SK-N-SH treated with all-trans-retinoic acid at 6 μM for 48 hours (cell line): ENCODE data around the gene MAP3K2.

Source experiments
- ATAC-seq: fragments of 200-7000 bp; cut with Tn5 transposase; 3 replicates; pipeline ENCODE4 v1.9.1; 2020; ENCODE audit warnings: mild to moderate bottlenecking, moderate library complexity
- ARNTL ChIP-seq: fragments of 450-650 bp; formaldehyde crosslinking; IDR thresholded peaks from 2 replicates; pipeline ENCODE4 v1.5.0; 2020; ENCODE audit warnings: low read depth, mild to moderate bottlenecking, moderate library complexity, borderline replicate concordance
- BACH2 ChIP-seq: fragments of 250-450 bp; sonication (Bioruptor Pico); IDR thresholded peaks from 2 replicates; pipeline ENCODE4 v1.9.0; 2021; ENCODE audit warnings: mild to moderate bottlenecking, borderline replicate concordance
- CREB5 ChIP-seq: fragments of 250-450 bp; sonication (Bioruptor Pico); IDR thresholded peaks from 2 replicates; pipeline ENCODE4 v1.5.1; 2020; ENCODE audit warnings: low read depth, mild to moderate bottlenecking, moderate library complexity
- CSDC2 ChIP-seq: fragments of 250-450 bp; sonication (Bioruptor Pico); IDR thresholded peaks from 2 replicates; pipeline ENCODE4 v1.5.0; 2020; ENCODE audit warnings: mild to moderate bottlenecking, moderate library complexity
- CSRNP3 ChIP-seq: fragments of 250-450 bp; sonication (Bioruptor Pico); IDR thresholded peaks from 2 replicates; pipeline ENCODE4 v1.5.1; 2021; ENCODE audit warnings: mild to moderate bottlenecking, moderate library complexity
- ESRRG ChIP-seq: fragments of 250-450 bp; sonication (Bioruptor Pico); IDR thresholded peaks from 2 replicates; pipeline ENCODE4 v1.6.1; 2021; ENCODE audit warnings: mild to moderate bottlenecking
- GLIS3 ChIP-seq: fragments of 250-450 bp; sonication (Bioruptor Pico); IDR thresholded peaks from 2 replicates; pipeline ENCODE4 v1.5.0; 2020; ENCODE audit warnings: mild to moderate bottlenecking, moderate library complexity
- ISL1 ChIP-seq: fragments of 250-450 bp; sonication (Bioruptor Pico); IDR thresholded peaks from 2 replicates; pipeline ENCODE4 v2.1.2; 2022; ENCODE audit warnings: mild to moderate bottlenecking, moderate library complexity
- OSR1 ChIP-seq: fragments of 250-450 bp; sonication (Bioruptor Pico); IDR thresholded peaks from 2 replicates; pipeline ENCODE4 v1.8.0; 2022; ENCODE audit warnings: moderate library complexity, mild to moderate bottlenecking, inconsistent platforms
- POU6F1 ChIP-seq: fragments of 250-450 bp; sonication (Bioruptor Pico); IDR thresholded peaks from 2 replicates; pipeline ENCODE4 v1.8.0; 2021; ENCODE audit warnings: low read depth, mild to moderate bottlenecking, moderate library complexity, borderline replicate concordance
- PPARA ChIP-seq: fragments of 250-450 bp; sonication (Bioruptor Pico); IDR thresholded peaks from 2 replicates; pipeline ENCODE4 v1.5.0; 2020; ENCODE audit warnings: mild to moderate bottlenecking, borderline replicate concordance
- RARB ChIP-seq: fragments of 250-450 bp; sonication (Bioruptor Pico); IDR thresholded peaks from 2 replicates; pipeline ENCODE4 v1.8.0; 2021; ENCODE audit warnings: mild to moderate bottlenecking, moderate library complexity
- SNAI2 ChIP-seq: fragments of 250-450 bp; sonication (Bioruptor Pico); IDR thresholded peaks from 2 replicates; pipeline ENCODE4 v1.5.0; 2020; ENCODE audit warnings: mild to moderate bottlenecking, moderate library complexity
- TCF4 ChIP-seq: fragments of 250-450 bp; sonication (Bioruptor Pico); IDR thresholded peaks from 2 replicates; pipeline ENCODE4 v1.8.0; 2021; ENCODE audit warnings: mild to moderate bottlenecking, moderate library complexity, borderline replicate concordance
- TOX ChIP-seq: fragments of 250-450 bp; sonication (Bioruptor Pico); IDR thresholded peaks from 2 replicates; pipeline ENCODE4 v1.8.0; 2021; ENCODE audit warnings: mild to moderate bottlenecking, moderate library complexity, borderline replicate concordance
- TSHZ2 ChIP-seq: fragments of 250-450 bp; sonication (Bioruptor Pico); IDR thresholded peaks from 2 replicates; pipeline ENCODE4 v1.5.0; 2020; ENCODE audit warnings: mild to moderate bottlenecking, moderate library complexity
- ZC3H10 ChIP-seq: fragments of 250-450 bp; sonication (Bioruptor Pico); IDR thresholded peaks from 2 replicates; pipeline ENCODE4 v1.5.1; 2021; ENCODE audit warnings: mild to moderate bottlenecking, moderate library complexity
- ZFP3 ChIP-seq: fragments of 250-450 bp; sonication (Bioruptor Pico); IDR thresholded peaks from 2 replicates; pipeline ENCODE4 v1.5.0; 2020; ENCODE audit warnings: mild to moderate bottlenecking, moderate library complexity
- ZFP30 ChIP-seq: fragments of 450-650 bp; formaldehyde crosslinking; IDR thresholded peaks from 2 replicates; pipeline ENCODE4 v1.5.0; 2022; ENCODE audit warnings: mild to moderate bottlenecking, moderate library complexity
- ZNF565 ChIP-seq: fragments of 450-650 bp; formaldehyde crosslinking; conservative IDR thresholded peaks from 2 replicates; pipeline ENCODE4 v1.5.0; 2020; ENCODE audit warnings: low read depth, mild to moderate bottlenecking, moderate library complexity
- ZNF70 ChIP-seq: fragments of 450-650 bp; formaldehyde crosslinking; IDR thresholded peaks from 2 replicates; pipeline ENCODE4 v1.5.0; 2020; ENCODE audit warnings: mild to moderate bottlenecking, moderate library complexity
- ZNF8 ChIP-seq: fragments of 450-650 bp; formaldehyde crosslinking; IDR thresholded peaks from 2 replicates; pipeline ENCODE4 v1.5.0; 2020; ENCODE audit warnings: mild to moderate bottlenecking, moderate library complexity

The MAP3K2 gene

GRCh38 chr2:127381762-127382161 lies 6.0 kb downstream of the MAP3K2 start:
- TF ChIP-seq ZNF8: no peak
- no peak for TF ChIP-seq SNAI2
- no peak for TF ChIP-seq CSDC2 (CRISPR knock-in tag)
- TF ChIP-seq BACH2 (CRISPR knock-in tag): no peak
- TF ChIP-seq ZC3H10: no peak
- no peak for TF ChIP-seq ESRRG (CRISPR knock-in tag)
- TF ChIP-seq GLIS3: no peak
- no peak for TF ChIP-seq ZFP3
- no peak for TF ChIP-seq ZFP30 (CRISPR knock-in tag)
- TF ChIP-seq RARB (CRISPR knock-in tag): no peak
- TF ChIP-seq ZNF565 (CRISPR knock-in tag): no peak
- no peak for TF ChIP-seq POU6F1 (CRISPR knock-in tag)
- TF ChIP-seq OSR1 (CRISPR knock-in tag): no peak
- TF ChIP-seq ISL1 (CRISPR knock-in tag): no peak
- TF ChIP-seq TOX (CRISPR knock-in tag): no peak
- no peak for TF ChIP-seq CREB5
- TF ChIP-seq CSRNP3 (CRISPR knock-in tag): no peak
- no peak for TF ChIP-seq TCF4 (CRISPR knock-in tag)
- TF ChIP-seq ARNTL (CRISPR knock-in tag): no peak
- no peak for ATAC-seq

- no peak for ATAC-seq
- TF ChIP-seq POU6F1 (CRISPR knock-in tag) (no peak), SNAI2 (no peak), TSHZ2 (CRISPR knock-in tag) (no peak), ZNF565 (CRISPR knock-in tag) (no peak), ESRRG (CRISPR knock-in tag) (no peak), BACH2 (CRISPR knock-in tag) (no peak), ZC3H10 (no peak)
Measured at GRCh38 chr2:127379712-127380355, 7.9 kb downstream of the MAP3K2 start.

GRCh38 chr2:127378720-127379119 lies 9.1 kb downstream of the MAP3K2 start:
- no peak for ATAC-seq
- no peak for TF ChIP-seq TOX (CRISPR knock-in tag)
- no peak for TF ChIP-seq PPARA (CRISPR knock-in tag)
- TF ChIP-seq ESRRG (CRISPR knock-in tag): no peak
- TF ChIP-seq ZFP30 (CRISPR knock-in tag): no peak
- no peak for TF ChIP-seq ZNF8
- TF ChIP-seq ZNF70 (CRISPR knock-in tag): no peak
- TF ChIP-seq ISL1 (CRISPR knock-in tag): no peak
- no peak for TF ChIP-seq CSRNP3 (CRISPR knock-in tag)
- TF ChIP-seq CREB5: no peak
- no peak for TF ChIP-seq POU6F1 (CRISPR knock-in tag)
- no peak for TF ChIP-seq GLIS3
- TF ChIP-seq ZFP3: no peak
- no peak for TF ChIP-seq ARNTL (CRISPR knock-in tag)
- no peak for TF ChIP-seq SNAI2
- no peak for TF ChIP-seq ZNF565 (CRISPR knock-in tag)
- TF ChIP-seq TCF4 (CRISPR knock-in tag): no peak
- no peak for TF ChIP-seq BACH2 (CRISPR knock-in tag)
